Mesothelial cell of epicardium (in vitro differentiated cells): ENCODE measurements around the gene LIMCH1. TPM values are rescaled to one million over a fixed set of nuclear protein-coding genes. Genes with fewer than 3 reads are reported as not detected.

ENCODE experiments used
- DNase-seq, 2 experiments: peaks; one replicate each; pipeline ENCODE4 v3.0.0; 2021; ENCODE audit warnings: low spot score in 2 of 2; ENCODE audit not compliant: unreplicated experiment in 2 of 2
- H3K27ac Mint-ChIP-seq: 2 replicates; pipeline ENCODE4 v1.8.0; 2021; ENCODE audit warnings: mixed read lengths
- H3K27me3 Mint-ChIP-seq: 2 replicates; pipeline ENCODE4 v1.8.0; 2021; ENCODE audit warnings: low read depth, mixed read lengths
- H3K36me3 Mint-ChIP-seq: 2 replicates; pipeline ENCODE4 v1.8.0; 2021; ENCODE audit warnings: mixed read lengths
- H3K4me1 Mint-ChIP-seq: 2 replicates; pipeline ENCODE4 v1.8.0; 2021; ENCODE audit warnings: mixed read lengths
- H3K4me3 Mint-ChIP-seq: 2 replicates; pipeline ENCODE4 v1.8.0; 2021; ENCODE audit warnings: mild to moderate bottlenecking, moderate library complexity, mixed read lengths
- H3K9me3 Mint-ChIP-seq: 2 replicates; pipeline ENCODE4 v1.8.0; 2021; ENCODE audit warnings: mixed read lengths
- total RNA-seq: library from RNA; stranded (reverse); gene quantifications from 3 replicates; pipeline ENCODE4 v1.2.1, GENCODE V29; 2021
- TF ChIP-seq, protein P1 (sequence below): fragments of 200-600 bp; sonication (generic); IDR thresholded peaks from one replicate; pipeline ENCODE4 v1.5.0; 2021; ENCODE audit warnings: antibody characterized with exemption; ENCODE audit not compliant: unreplicated experiment

Gene LIMCH1
- total RNA-seq, 1 donor from 2014 or later, result 66.8 TPM

DNA sequence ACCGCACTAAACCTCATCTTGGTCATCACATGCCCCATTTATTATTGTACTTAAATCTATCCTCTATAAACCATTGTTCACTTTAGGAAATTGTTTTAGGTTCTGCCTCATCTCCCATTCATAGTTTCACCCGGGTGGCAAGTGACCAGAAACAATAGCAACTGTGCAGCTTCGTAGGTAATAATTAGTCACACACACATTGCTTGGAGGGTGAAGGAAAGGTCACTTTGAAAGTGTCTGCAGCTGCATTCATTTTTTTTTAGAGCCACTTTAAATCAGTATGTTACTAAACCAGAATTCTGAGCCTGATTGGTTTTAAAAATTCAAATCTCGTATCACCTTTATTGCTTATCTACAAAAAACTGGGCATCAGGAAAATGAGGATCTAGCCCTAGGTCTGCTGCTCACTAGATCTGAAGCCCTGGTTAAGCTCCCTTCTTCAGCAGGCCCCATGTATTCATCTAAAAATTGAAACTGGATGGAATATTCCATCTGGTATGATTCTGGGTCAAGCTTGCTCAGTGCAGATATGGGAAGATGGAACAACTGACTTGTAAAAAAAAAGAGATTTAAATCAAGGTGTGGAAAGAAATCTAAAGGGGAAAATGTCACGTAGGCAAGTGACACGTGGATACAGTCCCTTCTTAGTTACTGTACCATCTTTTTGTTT is 62.4 kb downstream of the LIMCH1 start:
- Mint-ChIP-seq H3K27ac (peak overlapping the region; percentile 10), H3K4me3 (no peak overlapping the region), H3K27me3 (no peaks in the 10 kb centered on the region), H3K36me3 (no peaks in the 10 kb centered on the region), H3K4me1 (peaks cover 51% of the 10 kb centered on the region), H3K9me3 (no peaks in the 10 kb centered on the region)
- DNase-seq, result no peak
- TF ChIP-seq, protein P1, sequence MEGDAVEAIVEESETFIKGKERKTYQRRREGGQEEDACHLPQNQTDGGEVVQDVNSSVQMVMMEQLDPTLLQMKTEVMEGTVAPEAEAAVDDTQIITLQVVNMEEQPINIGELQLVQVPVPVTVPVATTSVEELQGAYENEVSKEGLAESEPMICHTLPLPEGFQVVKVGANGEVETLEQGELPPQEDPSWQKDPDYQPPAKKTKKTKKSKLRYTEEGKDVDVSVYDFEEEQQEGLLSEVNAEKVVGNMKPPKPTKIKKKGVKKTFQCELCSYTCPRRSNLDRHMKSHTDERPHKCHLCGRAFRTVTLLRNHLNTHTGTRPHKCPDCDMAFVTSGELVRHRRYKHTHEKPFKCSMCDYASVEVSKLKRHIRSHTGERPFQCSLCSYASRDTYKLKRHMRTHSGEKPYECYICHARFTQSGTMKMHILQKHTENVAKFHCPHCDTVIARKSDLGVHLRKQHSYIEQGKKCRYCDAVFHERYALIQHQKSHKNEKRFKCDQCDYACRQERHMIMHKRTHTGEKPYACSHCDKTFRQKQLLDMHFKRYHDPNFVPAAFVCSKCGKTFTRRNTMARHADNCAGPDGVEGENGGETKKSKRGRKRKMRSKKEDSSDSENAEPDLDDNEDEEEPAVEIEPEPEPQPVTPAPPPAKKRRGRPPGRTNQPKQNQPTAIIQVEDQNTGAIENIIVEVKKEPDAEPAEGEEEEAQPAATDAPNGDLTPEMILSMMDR, result no peak

DNA sequence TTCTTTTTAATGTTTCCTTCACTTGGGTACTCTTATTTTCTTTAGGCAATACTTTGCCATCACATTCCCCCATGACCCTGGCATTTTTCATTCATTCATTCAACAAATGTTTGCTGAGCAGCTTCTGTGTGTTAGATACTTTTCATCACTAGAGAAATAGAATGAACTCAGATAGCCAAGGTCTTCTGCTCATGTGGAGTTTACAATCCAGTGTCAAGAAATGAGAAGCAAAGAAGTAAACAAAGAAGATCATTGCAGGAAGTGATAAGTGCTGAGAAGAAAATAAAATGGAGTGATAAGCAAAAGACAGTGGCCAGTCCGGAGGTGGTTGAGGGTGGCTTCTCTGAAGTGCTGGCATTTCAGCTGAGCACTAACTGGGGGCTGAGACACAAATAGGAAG is 63.1 kb downstream of the LIMCH1 start:
- peaks cover 56% of the 10 kb centered on the region for H3K4me1 Mint-ChIP-seq
- H3K27ac Mint-ChIP-seq, result peak overlapping the region; percentile 4
- no peak overlapping the region for H3K4me3 Mint-ChIP-seq
- H3K27me3 Mint-ChIP-seq, result no peaks in the 10 kb centered on the region
- no peaks in the 10 kb centered on the region for H3K36me3 Mint-ChIP-seq
- DNase-seq, result no peak
- TF ChIP-seq, protein P1, result no peak
- no peaks in the 10 kb centered on the region for H3K9me3 Mint-ChIP-seq

DNA sequence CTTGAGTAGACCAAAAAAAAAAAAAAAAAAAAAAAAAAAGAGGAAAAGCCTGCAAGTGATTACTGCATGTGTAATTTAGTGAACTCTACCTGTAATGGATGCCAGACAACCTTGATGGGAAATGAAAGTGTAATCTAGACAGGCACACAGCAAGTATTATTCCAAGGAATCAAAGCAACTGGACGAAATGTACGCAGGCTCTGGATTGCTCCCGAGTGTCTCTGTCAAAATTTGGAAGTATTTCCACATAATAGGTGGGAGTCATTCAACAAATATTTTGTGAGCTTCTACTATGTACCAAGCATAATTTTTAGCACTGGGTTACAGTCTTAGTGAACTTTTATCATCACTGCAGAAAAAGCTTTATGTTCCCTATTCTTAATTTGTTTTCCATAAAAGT is 64.2 kb downstream of the LIMCH1 start:
- Mint-ChIP-seq H3K9me3 (no peaks in the 10 kb centered on the region), H3K27ac (no peak overlapping the region), H3K4me3 (no peak overlapping the region), H3K4me1 (peaks cover 56% of the 10 kb centered on the region), H3K36me3 (no peaks in the 10 kb centered on the region), H3K27me3 (no peaks in the 10 kb centered on the region)
- TF ChIP-seq, protein P1, result no peak
- no peak for DNase-seq

DNA sequence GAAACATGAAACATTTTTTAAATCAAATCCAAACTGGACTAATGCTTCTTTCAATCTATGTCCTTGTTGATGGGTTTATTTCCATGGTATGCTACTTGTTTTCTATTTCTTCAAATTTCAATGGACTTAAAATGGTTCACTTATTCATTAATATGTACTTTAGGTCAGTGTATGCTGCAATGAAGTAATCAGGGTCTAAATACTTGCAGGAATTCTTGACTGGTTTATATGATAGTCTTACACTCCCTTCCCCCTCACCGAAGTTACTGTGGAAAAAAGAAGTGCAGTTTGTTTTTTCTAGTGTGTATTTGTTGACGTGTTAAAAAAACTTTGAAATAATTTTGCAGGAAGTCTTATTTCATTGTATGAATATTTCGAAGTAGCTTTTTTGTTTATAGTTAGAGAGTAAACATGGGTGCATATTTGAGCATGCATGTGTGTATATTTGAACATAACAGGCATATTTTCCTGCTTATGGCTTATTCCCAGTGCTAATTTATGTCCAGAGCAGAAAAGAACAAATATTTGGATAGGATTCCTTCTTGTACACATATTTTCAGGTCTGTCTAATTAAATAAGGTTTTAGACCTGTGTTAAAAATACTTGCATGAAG is 65.0 kb downstream of the LIMCH1 start:
- peaks cover 54% of the 10 kb centered on the region for H3K4me1 Mint-ChIP-seq
- TF ChIP-seq, protein P1, result no peak
- H3K27ac Mint-ChIP-seq, result no peak overlapping the region

DNA sequence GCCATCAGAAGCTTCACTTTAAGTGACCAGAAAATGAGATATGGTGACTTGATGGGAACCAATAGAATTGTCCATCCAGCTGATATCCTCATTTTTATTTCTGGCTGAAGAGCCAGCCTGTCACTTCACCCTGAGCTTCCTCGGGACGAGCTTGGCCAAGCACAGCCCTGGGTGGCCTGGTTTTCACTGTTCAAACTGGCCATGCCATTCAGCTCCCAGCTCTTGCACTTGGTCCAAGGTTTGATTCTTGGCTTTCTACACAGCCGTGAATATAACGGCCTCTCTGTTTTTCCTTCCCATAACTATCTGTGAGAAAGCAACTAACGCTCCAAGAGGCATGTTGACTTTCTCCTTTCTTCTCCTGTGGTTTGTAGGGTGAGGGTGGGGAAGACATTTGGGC is 71.9 kb downstream of the LIMCH1 start:
- no peak overlapping the region for H3K27ac Mint-ChIP-seq
- peaks cover 43% of the 10 kb centered on the region for H3K4me1 Mint-ChIP-seq
- no peak overlapping the region for H3K4me3 Mint-ChIP-seq
- no peak for DNase-seq
- H3K9me3 Mint-ChIP-seq, result no peaks in the 10 kb centered on the region
- TF ChIP-seq, protein P1, result no peak
- no peaks in the 10 kb centered on the region for H3K27me3 Mint-ChIP-seq
- peaks cover 2% of the 10 kb centered on the region for H3K36me3 Mint-ChIP-seq

More for the DNA sequence above, 65.0 kb downstream of the LIMCH1 start:
- Mint-ChIP-seq H3K36me3 (no peaks in the 10 kb centered on the region), H3K9me3 (no peaks in the 10 kb centered on the region), H3K4me3 (no peak overlapping the region), H3K27me3 (no peaks in the 10 kb centered on the region)
- no peak for DNase-seq
